Tibial nerve (tissue), 3 donors: ENCODE data around the gene COPS9.

Experiments used
- POLR2A ChIP-seq, 2 donors: fragments of 450-650 bp; IDR thresholded peaks; one replicate each; pipeline ENCODE4 v1.6.1; 2017; ENCODE audit warnings: antibody characterized with exemption in 2 of 2, mild to moderate bottlenecking in 2 of 2, moderate library complexity in 2 of 2
- TF ChIP-seq, protein P1 (sequence below), 5 experiments: fragments of 200-600 bp in 3 of 5; fragments of 450-650 bp in 2 of 5; sonication (generic) in 3 of 5; IDR thresholded peaks; one replicate each; pipeline ENCODE4 v1.5.1; 2016 to 2019; ENCODE audit warnings: antibody characterized with exemption in 5 of 5, mild to moderate bottlenecking in 3 of 5, moderate library complexity in 2 of 5

- TF ChIP-seq, protein P1, sequence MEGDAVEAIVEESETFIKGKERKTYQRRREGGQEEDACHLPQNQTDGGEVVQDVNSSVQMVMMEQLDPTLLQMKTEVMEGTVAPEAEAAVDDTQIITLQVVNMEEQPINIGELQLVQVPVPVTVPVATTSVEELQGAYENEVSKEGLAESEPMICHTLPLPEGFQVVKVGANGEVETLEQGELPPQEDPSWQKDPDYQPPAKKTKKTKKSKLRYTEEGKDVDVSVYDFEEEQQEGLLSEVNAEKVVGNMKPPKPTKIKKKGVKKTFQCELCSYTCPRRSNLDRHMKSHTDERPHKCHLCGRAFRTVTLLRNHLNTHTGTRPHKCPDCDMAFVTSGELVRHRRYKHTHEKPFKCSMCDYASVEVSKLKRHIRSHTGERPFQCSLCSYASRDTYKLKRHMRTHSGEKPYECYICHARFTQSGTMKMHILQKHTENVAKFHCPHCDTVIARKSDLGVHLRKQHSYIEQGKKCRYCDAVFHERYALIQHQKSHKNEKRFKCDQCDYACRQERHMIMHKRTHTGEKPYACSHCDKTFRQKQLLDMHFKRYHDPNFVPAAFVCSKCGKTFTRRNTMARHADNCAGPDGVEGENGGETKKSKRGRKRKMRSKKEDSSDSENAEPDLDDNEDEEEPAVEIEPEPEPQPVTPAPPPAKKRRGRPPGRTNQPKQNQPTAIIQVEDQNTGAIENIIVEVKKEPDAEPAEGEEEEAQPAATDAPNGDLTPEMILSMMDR (IDR thresholded peaks at IDR 0.05) = no peak
- TF ChIP-seq POLR2A (IDR thresholded peaks at IDR 0.05) = no peak
Observed at GRCh38 chr2:240135706-240136012, 446 bp downstream of the COPS9 start.
